Measurements from ENCODE around the gene CST7. TPM values are rescaled to one million over a fixed set of nuclear protein-coding genes. Genes with fewer than 3 reads are reported as not detected.

Gene CST7
- total RNA-seq, 2 donors from 2014 or later = 1.7 to 2.7 TPM

- intact Hi-C loops (cut with DNase I) = no loop called here
- DNase-seq = no peak
- ATAC-seq = no peak
Observed at GRCh38 chr20:25008388-25009217, 59.5 kb downstream of the CST7 start.

Other genes starting within 250 kb of the CST7 start
- 10 to 100 TPM; 47.0 to 52.2 TPM for gene APMAP, start 43.5 kb downstream of the CST7 start, total RNA-seq
- 10 to 100 TPM; 27.9 to 55.0 TPM for gene ACSS1, start 108.9 kb downstream of the CST7 start, total RNA-seq
- gene VSX1, start 132.9 kb downstream of the CST7 start, total RNA-seq = under 1 TPM in 1 of 2 donors, not detected in 1; 0.38 TPM
- gene ENTPD6, start 246.4 kb downstream of the CST7 start, total RNA-seq = 100 to 1,000 TPM; 110 to 127 TPM

All from left cardiac atrium (tissue), 4 donors.